ENCODE data around the gene CEP85L.

Gene CEP85L

DNA sequence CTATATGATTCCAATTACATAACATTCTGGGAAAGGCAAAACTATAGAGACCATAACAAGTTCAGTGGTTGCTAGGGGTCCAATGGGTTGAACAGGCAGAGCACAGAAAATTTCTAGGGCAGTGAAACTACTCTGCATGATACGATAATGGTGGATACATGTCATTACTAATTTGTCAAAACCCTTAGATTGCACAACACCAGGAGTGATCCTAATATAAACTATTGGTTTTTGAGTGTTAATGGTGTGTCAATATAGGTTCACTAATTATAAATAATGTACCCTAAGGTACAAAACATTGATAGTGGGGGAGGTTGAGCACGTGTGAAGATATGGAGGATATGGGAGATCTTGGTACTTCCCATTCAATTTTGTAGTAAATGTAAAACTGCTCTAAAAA lies 145.7 kb downstream of the CEP85L start:
- H3K4me1 ChIP-seq (ENCODE audit: low read depth, poor library complexity, severe bottlenecking): no peaks in the 10 kb centered on the region

DNA sequence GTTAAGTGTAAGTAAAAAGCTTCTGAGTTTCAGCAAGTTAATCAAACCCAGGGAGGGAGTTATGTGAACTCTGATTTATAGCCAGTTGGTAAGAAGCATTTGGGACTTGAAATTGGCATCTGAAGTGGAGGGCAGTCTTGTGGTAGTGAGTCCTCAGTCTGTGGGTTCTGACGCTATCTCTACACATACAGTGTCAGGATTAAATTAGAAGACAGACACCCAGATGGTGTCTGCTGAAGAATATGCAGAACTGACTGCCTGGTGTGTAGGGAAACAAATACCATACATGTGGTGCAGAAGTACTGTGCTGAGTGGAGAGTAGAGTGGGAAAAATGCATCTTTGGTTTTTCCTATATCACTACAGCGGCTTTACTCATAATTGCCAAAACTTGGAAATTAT lies 146.8 kb downstream of the CEP85L start:
- no peaks in the 10 kb centered on the region for H3K79me2 ChIP-seq (ENCODE audit: insufficient read depth, low read depth)
- TF ChIP-seq CTCF (conservative IDR thresholded peaks at IDR 0.05; ENCODE audit: low read depth, low read length): no peak
- H3K36me3 ChIP-seq (ENCODE audit: insufficient read depth): no peaks in the 10 kb centered on the region
- H3K4me2 ChIP-seq: no peak overlapping the region
- no peak overlapping the region for H3K4me3 ChIP-seq (IDR thresholded peaks at IDR 0.05; ENCODE audit: insufficient read depth, low read depth, low read length)
- H3K27ac ChIP-seq: no peak overlapping the region
- no peak overlapping the region for H2AFZ ChIP-seq (ENCODE audit: low read depth)
- H3K27me3 ChIP-seq (ENCODE audit: insufficient read depth, low read depth): no peaks in the 10 kb centered on the region
- H3K9ac ChIP-seq: no peak overlapping the region
- no peaks in the 10 kb centered on the region for H4K20me1 ChIP-seq (ENCODE audit: insufficient read depth)
- H3K4me1 ChIP-seq (ENCODE audit: low read depth, poor library complexity, severe bottlenecking): no peaks in the 10 kb centered on the region

More for the DNA sequence above, 145.7 kb downstream of the CEP85L start:
- H3K36me3 ChIP-seq (ENCODE audit: insufficient read depth): no peaks in the 10 kb centered on the region
- H3K79me2 ChIP-seq (ENCODE audit: insufficient read depth, low read depth): no peaks in the 10 kb centered on the region
- no peaks in the 10 kb centered on the region for H3K27me3 ChIP-seq (ENCODE audit: insufficient read depth, low read depth)
- H2AFZ ChIP-seq (ENCODE audit: low read depth): no peak overlapping the region
- H3K9ac ChIP-seq: no peak overlapping the region
- no peak overlapping the region for H3K4me3 ChIP-seq (IDR thresholded peaks at IDR 0.05; ENCODE audit: insufficient read depth, low read depth, low read length)
- H3K27ac ChIP-seq: no peak overlapping the region
- H4K20me1 ChIP-seq (ENCODE audit: insufficient read depth): no peaks in the 10 kb centered on the region
- TF ChIP-seq CTCF (conservative IDR thresholded peaks at IDR 0.05; ENCODE audit: low read depth, low read length): no peak
- no peak overlapping the region for H3K4me2 ChIP-seq

DNA sequence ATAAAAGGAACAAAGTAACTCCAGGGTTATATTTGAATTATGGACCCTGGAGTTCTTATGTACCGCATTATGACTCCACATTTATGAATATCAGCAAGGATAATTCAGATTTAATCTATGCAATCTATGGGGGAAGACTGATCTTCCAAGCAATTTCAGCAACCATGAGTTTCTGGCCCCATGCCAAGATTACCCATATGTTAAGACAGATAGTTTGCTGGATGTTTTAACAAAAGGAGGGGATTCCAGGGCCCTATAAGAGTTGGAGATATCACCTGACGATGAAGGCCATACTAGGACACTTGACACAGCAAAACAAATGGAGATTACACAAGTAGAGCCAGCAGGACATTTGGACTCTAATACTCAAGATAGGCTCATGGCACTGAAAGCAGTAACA lies 149.2 kb downstream of the CEP85L start:
- Histone ChIP-seq H2AFZ (ENCODE audit: low read depth) (no peak overlapping the region), H3K4me3 (IDR thresholded peaks at IDR 0.05; ENCODE audit: insufficient read depth, low read depth, low read length) (no peak overlapping the region), H3K27me3 (ENCODE audit: insufficient read depth, low read depth) (no peaks in the 10 kb centered on the region), H3K79me2 (ENCODE audit: insufficient read depth, low read depth) (no peaks in the 10 kb centered on the region), H3K9ac (no peak overlapping the region), H3K27ac (no peak overlapping the region), H3K4me2 (no peak overlapping the region), H3K36me3 (ENCODE audit: insufficient read depth) (no peaks in the 10 kb centered on the region), H4K20me1 (ENCODE audit: insufficient read depth) (no peaks in the 10 kb centered on the region), H3K4me1 (ENCODE audit: low read depth, poor library complexity, severe bottlenecking) (no peaks in the 10 kb centered on the region)
- no peak for TF ChIP-seq CTCF (conservative IDR thresholded peaks at IDR 0.05; ENCODE audit: low read depth, low read length)

DNA sequence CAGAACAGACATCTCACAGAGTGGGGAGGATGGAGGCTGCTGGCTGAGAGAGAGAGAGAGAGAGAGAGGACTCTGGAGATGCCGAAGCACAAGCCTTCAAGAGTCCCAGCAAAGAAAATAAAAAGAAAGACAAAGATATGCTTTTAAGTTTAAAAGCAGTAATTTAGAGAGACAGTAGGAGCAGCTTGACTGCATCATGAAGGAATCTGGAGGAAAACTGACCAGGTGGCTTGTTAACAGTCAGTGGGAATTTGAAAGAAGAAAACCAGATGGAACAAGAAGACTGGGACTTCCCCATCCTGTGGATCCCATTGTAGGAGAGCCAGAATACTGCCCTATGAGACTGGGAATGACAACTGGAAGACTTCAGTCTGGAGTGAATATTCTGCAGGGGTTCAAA lies 149.6 kb downstream of the CEP85L start:
- Histone ChIP-seq H3K79me2 (ENCODE audit: insufficient read depth, low read depth) (no peaks in the 10 kb centered on the region), H3K4me2 (no peak overlapping the region), H3K36me3 (ENCODE audit: insufficient read depth) (no peaks in the 10 kb centered on the region), H2AFZ (ENCODE audit: low read depth) (no peak overlapping the region), H3K9ac (no peak overlapping the region), H4K20me1 (ENCODE audit: insufficient read depth) (no peaks in the 10 kb centered on the region), H3K4me1 (ENCODE audit: low read depth, poor library complexity, severe bottlenecking) (no peaks in the 10 kb centered on the region), H3K27me3 (ENCODE audit: insufficient read depth, low read depth) (no peaks in the 10 kb centered on the region), H3K27ac (no peak overlapping the region), H3K4me3 (IDR thresholded peaks at IDR 0.05; ENCODE audit: insufficient read depth, low read depth, low read length) (no peak overlapping the region)
- no peak for TF ChIP-seq CTCF (conservative IDR thresholded peaks at IDR 0.05; ENCODE audit: low read depth, low read length)

GRCh38 chr6:118501099-118501498 lies 150.3 kb downstream of the CEP85L start:
- no peaks in the 10 kb centered on the region for H3K27me3 ChIP-seq (ENCODE audit: insufficient read depth, low read depth)
- H3K27ac ChIP-seq: no peak overlapping the region
- H3K36me3 ChIP-seq (ENCODE audit: insufficient read depth): no peaks in the 10 kb centered on the region

More at GRCh38 chr6:118501099-118501498, 150.3 kb downstream of the CEP85L start:
- Histone ChIP-seq H3K4me3 (IDR thresholded peaks at IDR 0.05; ENCODE audit: insufficient read depth, low read depth, low read length) (no peak overlapping the region), H3K4me2 (no peak overlapping the region), H4K20me1 (ENCODE audit: insufficient read depth) (no peaks in the 10 kb centered on the region), H3K79me2 (ENCODE audit: insufficient read depth, low read depth) (no peaks in the 10 kb centered on the region), H3K9ac (no peak overlapping the region), H2AFZ (ENCODE audit: low read depth) (no peak overlapping the region), H3K4me1 (ENCODE audit: low read depth, poor library complexity, severe bottlenecking) (no peaks in the 10 kb centered on the region)
- no peak for TF ChIP-seq CTCF (conservative IDR thresholded peaks at IDR 0.05; ENCODE audit: low read depth, low read length)

Measured in KMS-11 (cell line).